ENCODE measurements around the gene NELL2.

Gene NELL2

DNA sequence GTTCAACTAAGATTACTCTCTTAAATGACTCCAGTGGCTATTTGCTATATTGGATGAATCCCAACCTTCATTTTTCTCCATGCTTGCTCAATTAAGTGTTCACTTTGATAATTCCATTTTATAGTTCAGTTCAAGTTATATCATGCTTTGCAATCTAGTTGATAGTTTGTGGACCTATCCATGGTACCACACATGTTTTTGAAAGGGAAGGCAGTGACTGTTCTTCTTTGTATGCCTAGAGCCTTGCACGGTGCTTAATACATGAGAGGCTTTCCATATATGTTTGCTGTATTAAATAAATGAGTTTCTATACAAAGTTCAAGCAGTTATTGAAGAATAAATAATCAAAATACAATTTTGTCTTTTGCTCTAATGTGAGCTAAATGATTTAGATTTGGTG is 391.3 kb downstream of the NELL2 start:
- DNase-seq (ENCODE audit: extremely low read depth, insufficient read length), result no peak
- TF ChIP-seq, protein P1, sequence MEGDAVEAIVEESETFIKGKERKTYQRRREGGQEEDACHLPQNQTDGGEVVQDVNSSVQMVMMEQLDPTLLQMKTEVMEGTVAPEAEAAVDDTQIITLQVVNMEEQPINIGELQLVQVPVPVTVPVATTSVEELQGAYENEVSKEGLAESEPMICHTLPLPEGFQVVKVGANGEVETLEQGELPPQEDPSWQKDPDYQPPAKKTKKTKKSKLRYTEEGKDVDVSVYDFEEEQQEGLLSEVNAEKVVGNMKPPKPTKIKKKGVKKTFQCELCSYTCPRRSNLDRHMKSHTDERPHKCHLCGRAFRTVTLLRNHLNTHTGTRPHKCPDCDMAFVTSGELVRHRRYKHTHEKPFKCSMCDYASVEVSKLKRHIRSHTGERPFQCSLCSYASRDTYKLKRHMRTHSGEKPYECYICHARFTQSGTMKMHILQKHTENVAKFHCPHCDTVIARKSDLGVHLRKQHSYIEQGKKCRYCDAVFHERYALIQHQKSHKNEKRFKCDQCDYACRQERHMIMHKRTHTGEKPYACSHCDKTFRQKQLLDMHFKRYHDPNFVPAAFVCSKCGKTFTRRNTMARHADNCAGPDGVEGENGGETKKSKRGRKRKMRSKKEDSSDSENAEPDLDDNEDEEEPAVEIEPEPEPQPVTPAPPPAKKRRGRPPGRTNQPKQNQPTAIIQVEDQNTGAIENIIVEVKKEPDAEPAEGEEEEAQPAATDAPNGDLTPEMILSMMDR (IDR thresholded peaks at IDR 0.05; ENCODE audit: insufficient read depth, low read length, poor library complexity, severe bottlenecking), result no peak
- Histone ChIP-seq H3K4me3 (replicated peaks; ENCODE audit: low read depth, low read length) (no peak overlapping the region), H3K36me3 (ENCODE audit: control insufficient read depth, insufficient read depth, low read length) (no peaks in the 10 kb centered on the region), H3K27me3 (replicated peaks; ENCODE audit: control insufficient read depth, insufficient read depth, low read length) (no peaks in the 10 kb centered on the region)

DNA sequence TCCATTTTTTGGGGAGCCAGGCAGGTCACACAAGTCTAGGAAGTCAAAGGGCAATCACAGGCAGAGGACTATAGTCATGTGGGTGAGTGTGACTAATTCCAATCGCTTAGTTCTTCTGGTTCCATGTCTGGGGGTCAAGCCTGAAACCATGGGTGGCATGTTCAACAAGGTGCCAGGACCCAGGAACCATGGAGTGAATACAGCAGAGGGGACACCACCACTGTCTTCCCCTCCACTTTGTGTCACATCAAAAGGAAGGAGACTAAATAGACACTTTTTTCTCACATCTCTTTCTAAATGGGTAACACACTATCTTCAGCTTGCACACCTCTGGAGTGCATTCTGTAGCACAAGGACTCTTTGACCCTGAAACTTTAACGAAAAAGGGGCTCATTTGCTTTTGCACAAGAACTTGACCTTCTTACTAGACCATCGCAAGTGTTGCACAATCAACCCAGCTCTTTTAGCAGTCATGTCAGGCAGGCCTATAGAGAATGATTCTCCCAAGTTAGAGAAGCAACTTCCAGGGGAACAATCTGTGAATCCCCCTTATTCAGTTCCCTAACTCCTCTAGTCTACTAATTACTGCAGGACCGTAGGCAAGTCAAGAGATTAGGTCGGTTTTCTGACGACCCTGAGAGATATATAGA is 398.7 kb downstream of the NELL2 start:
- Histone ChIP-seq H3K4me3 (replicated peaks; ENCODE audit: low read depth, low read length) (no peak overlapping the region), H3K36me3 (ENCODE audit: control insufficient read depth, insufficient read depth, low read length) (no peaks in the 10 kb centered on the region), H3K27me3 (replicated peaks; ENCODE audit: control insufficient read depth, insufficient read depth, low read length) (no peaks in the 10 kb centered on the region)
- TF ChIP-seq, protein P1 (IDR thresholded peaks at IDR 0.05; ENCODE audit: insufficient read depth, low read length, poor library complexity, severe bottlenecking), result no peak
- DNase-seq (ENCODE audit: extremely low read depth, insufficient read length), result no peak

DNA sequence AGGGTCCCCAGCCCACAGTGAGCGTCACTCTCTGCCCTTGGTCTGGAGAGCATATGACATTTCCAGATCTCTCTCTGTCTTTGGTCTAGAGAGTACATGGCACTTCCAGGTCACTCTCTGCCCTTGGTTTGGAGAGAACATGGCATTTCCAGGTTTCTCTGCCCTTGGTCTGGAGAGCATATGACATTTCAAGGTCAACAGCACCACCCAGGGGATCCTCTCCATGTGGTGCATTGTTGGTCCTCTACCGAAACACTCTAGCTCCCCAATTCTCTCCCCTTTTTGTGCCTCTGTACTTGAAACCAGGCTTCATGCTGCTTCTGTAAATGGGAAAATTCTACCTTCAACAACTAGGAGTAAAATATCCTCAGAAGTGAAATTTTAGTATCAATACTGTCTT is 399.4 kb downstream of the NELL2 start:
- TF ChIP-seq, protein P1 (IDR thresholded peaks at IDR 0.05; ENCODE audit: insufficient read depth, low read length, poor library complexity, severe bottlenecking), result no peak
- Histone ChIP-seq H3K36me3 (ENCODE audit: control insufficient read depth, insufficient read depth, low read length) (no peaks in the 10 kb centered on the region), H3K4me3 (replicated peaks; ENCODE audit: low read depth, low read length) (no peak overlapping the region), H3K27me3 (replicated peaks; ENCODE audit: control insufficient read depth, insufficient read depth, low read length) (no peaks in the 10 kb centered on the region)
- DNase-seq (ENCODE audit: extremely low read depth, insufficient read length), result no peak

DNA sequence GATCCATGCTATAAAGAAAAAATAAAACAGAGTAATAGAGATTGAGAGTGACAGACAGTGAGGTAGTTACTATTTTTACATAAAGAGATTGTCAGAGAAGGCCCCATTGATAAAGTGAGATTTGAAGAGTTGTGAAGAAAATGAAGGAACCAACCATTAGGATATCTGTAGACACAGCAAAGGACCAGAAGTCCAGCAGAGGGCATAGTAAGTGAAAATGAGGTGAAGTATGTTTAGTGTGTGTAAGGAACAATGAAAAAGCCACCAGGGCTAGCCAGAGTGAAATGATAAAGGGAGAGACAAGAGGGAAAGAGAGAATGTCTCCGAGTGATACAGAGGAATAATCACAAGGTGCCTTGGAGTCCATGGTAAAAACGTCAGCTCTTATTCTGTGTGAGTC is 411.0 kb downstream of the NELL2 start:
- TF ChIP-seq, protein P1 (IDR thresholded peaks at IDR 0.05; ENCODE audit: insufficient read depth, low read length, poor library complexity, severe bottlenecking), result peak; percentile 19
- no peak for DNase-seq (ENCODE audit: extremely low read depth, insufficient read length)
- Histone ChIP-seq H3K4me3 (replicated peaks; ENCODE audit: low read depth, low read length) (no peak overlapping the region), H3K36me3 (ENCODE audit: control insufficient read depth, insufficient read depth, low read length) (no peaks in the 10 kb centered on the region), H3K27me3 (replicated peaks; ENCODE audit: control insufficient read depth, insufficient read depth, low read length) (no peaks in the 10 kb centered on the region)

DNA sequence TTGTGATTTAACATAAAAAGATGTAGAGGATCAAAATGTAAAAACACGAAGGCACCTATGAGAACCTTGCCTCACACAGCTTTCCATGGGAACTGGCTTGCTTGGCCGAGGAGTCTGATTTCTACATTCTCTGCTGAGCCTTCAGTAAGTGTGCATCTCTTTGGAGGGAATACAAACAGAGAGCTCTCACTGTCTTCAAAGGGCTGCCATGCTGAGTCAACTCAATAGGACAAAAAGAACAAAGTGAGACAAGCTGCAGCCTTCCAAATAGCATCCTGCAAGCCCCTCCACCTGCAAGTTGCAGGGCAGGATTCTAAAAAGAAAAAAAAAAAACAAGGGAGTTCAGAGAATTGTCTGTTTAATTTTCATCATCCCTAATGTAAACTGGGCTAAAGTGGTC is 411.9 kb downstream of the NELL2 start:
- Histone ChIP-seq H3K27me3 (replicated peaks; ENCODE audit: control insufficient read depth, insufficient read depth, low read length) (no peaks in the 10 kb centered on the region), H3K4me3 (replicated peaks; ENCODE audit: low read depth, low read length) (no peak overlapping the region), H3K36me3 (ENCODE audit: control insufficient read depth, insufficient read depth, low read length) (no peaks in the 10 kb centered on the region)
- TF ChIP-seq, protein P1 (IDR thresholded peaks at IDR 0.05; ENCODE audit: insufficient read depth, low read length, poor library complexity, severe bottlenecking), result no peak
- DNase-seq (ENCODE audit: extremely low read depth, insufficient read length), result no peak

DNA sequence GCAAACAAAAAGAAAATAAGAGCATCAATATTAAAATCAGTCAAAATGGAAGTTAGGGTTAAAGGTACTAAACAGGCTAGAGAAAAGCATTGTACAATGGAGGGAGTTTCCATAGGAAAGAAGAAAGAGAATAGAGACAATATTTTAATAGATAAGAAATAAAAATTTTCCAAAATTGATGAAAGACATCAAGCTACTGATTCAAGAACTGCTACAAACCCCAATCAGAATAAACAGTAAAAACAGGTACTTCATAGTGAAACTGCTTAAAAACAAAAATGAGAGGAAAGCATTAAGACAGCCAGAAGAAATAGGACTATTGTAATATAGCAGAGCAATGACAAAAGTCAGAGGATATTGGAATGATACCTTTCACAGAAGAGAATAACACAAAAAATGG is 413.4 kb downstream of the NELL2 start:
- Histone ChIP-seq H3K36me3 (ENCODE audit: control insufficient read depth, insufficient read depth, low read length) (no peaks in the 10 kb centered on the region), H3K27me3 (replicated peaks; ENCODE audit: control insufficient read depth, insufficient read depth, low read length) (no peaks in the 10 kb centered on the region), H3K4me3 (replicated peaks; ENCODE audit: low read depth, low read length) (no peak overlapping the region)
- no peak for DNase-seq (ENCODE audit: extremely low read depth, insufficient read length)
- TF ChIP-seq, protein P1 (IDR thresholded peaks at IDR 0.05; ENCODE audit: insufficient read depth, low read length, poor library complexity, severe bottlenecking), result no peak

Measured in GM06990 (cell line).